Superior temporal gyrus (tissue), 1 donor: ENCODE measurements around the gene FBXL17.
A peak's percentile ranks its signal among the peaks of the same experiment; 100 is the strongest.

Experiments
- DNase-seq: peaks from one replicate; pipeline ENCODE4 v3.0.0-alpha.2; 2016; ENCODE audit errors: extremely low spot score

The FBXL17 gene

DNA sequence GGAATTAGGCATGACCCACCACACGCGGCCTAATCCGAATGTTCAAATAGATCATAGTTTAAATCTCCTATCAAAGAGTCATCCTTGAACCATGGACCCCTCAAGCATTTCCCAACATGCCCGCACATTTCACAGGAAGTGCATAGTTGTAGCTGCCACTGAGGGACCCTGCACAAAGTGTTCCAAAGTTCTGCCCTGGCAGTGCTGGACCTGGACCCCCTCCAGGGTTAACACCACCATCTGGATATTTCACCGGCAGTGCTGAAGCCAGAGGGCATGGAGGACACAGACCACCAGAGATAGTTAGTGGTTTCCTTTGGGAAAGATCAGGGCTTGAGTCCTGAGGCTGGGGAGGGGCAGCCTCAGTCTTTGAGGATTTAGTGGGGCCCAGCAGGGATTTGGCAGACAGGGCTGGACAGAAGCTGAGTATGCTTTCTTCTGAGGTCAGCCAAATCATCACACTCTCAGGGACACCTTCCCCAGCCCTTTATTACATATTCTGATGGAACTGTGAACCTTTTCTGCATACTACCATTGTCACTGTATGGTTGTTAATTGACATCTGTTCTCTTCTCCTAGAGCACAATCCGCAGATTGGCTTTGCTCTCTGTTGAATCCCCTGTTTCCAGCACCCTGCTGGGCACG lies 567.6 kb downstream of the FBXL17 start:
- no peak for DNase-seq

DNA sequence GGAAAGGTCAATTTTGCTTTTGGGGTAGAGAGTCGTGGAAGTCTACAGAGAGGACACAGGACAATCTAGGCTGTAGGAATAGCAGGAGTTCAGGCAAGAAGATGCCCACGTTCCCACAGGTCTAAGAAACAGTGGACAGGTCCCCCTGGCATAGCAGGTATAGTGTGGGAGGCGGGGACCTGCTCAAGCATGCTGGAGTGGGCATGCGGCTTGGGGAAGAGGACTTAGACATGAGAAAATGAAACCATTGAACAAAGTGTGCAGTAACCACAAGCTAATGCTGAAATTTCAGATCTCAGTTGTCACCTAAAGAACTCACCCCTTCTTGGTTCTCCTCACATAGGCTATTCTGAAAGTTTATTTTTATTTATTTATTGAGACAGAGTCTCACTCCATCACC lies 568.3 kb downstream of the FBXL17 start:
- DNase-seq = no peak

DNA sequence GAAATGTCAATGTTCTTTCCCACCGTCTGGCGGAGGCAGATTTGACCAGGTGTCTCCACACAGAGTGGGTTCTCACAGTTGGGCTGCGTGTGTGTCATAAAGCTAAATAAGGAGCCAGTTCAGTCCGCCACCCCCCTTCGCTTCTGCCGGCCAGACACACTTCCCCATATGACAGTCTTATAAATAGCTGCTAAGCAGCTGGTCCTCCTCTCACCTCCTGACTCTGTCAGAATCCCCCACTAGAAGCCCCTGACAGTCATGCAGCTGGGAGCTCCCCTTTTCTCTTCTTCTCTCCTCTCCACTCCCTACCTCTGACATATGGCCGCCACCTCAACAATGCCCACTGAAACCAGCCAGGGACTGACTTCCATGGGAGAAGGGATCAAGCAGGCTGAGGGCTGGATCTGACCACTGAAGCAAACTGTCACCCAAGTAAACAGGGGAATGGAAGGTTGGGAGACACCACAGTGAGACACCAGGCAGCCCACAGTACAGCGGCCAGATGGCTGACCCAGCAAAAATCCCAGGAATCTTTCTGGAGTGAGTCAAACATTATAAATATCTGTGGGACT lies 569.2 kb downstream of the FBXL17 start:
- peak; percentile 16 for DNase-seq

DNA sequence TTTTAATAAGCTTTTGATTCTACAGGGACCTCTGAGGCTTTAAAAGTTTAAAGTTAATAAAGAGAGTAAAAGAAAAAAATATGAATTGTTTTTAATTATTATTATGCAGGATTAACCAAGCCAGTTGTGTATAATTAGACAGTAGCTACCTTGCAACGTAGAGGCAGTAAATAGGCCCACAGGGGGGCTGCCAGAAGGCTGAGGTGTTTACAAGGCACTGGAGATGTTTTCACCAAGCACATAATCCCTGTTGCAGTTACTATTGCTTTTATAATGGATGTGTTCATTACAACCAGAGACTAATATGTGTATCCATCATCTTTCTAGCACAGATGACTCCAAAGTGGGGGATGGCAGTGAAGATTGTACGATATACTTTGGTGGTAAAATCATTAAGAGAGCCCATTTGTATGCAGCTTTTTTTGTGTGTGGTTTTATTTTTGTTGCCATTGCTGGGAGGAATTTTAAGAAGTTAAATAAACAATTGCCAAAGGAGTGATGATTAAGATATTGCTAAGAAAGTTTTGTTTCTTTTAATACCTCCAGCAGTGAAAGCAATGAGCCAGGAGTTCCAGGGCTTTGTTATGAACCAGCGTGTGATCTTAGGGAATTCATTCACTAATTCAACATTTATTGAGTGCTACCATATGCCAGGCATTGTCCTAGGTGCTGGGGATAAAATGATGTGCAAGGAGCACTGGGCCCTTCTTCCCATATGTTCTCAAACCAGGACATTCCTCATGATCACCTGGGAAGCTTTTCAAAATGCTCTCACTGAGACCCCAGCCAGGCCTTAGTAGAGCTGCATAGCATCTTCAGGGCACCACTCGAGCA lies 572.5 kb downstream of the FBXL17 start:
- no peak for DNase-seq
